CD4-positive, alpha-beta memory T cell (primary cell): ENCODE data around the gene NCR1. TPM values are rescaled to one million over a fixed set of nuclear protein-coding genes. Genes with fewer than 3 reads are reported as not detected.
"Not testable (repeated sequence)": the region's sequence is repeated elsewhere in the genome, so short reads cannot be mapped to it uniquely, and the experiment has no call there.

Experiments
- CTCF ChIA-PET: fragments of 350-600 bp; sonication (Branson Sonifier 250); formaldehyde crosslinking; loops from one replicate; lab custom pipeline; 2021; ENCODE audit warnings: inconsistent platforms; ENCODE audit not compliant: partially characterized antibody; lab: Charles Lee
- POLR2A ChIA-PET: fragments of 350-600 bp; sonication (Branson Sonifier 250); formaldehyde crosslinking; loops from one replicate; lab custom pipeline; 2021; ENCODE audit not compliant: partially characterized antibody; lab: Charles Lee
- DNase-seq, 5 donors: peaks; one replicate each; pipeline versions ENCODE4 v3.0.0 to v3.0.0-alpha.2; 2020 to 2022; ENCODE audit warnings: mixed read lengths in 1 of 5
- H3K27ac ChIP-seq: one replicate; pipeline ENCODE4 v1.7.0; 2013; ENCODE audit warnings: low read depth, low read length
- H3K27me3 ChIP-seq: 2 replicates; pipeline ENCODE4 v1.7.0; 2013; ENCODE audit warnings: mild to moderate bottlenecking, low read length, moderate library complexity; ENCODE audit not compliant: insufficient read depth
- H3K36me3 ChIP-seq: 2 replicates; pipeline ENCODE4 v1.7.0; 2013; ENCODE audit warnings: mild to moderate bottlenecking, low read length, moderate library complexity; ENCODE audit not compliant: insufficient read depth
- H3K4me1 ChIP-seq: 2 replicates; pipeline ENCODE4 v1.7.0; 2013; ENCODE audit warnings: mild to moderate bottlenecking, low read length, moderate library complexity; ENCODE audit not compliant: insufficient read depth
- H3K4me3 ChIP-seq, 2 donors: one replicate each; pipeline ENCODE4 v1.7.0; 2013; ENCODE audit warnings: low read length in 2 of 2, mild to moderate bottlenecking in 1 of 2
- H3K9me3 ChIP-seq, 2 donors: one replicate each; pipeline ENCODE4 v1.7.0; 2013; ENCODE audit warnings: low read length in 2 of 2, control low read depth in 1 of 2; ENCODE audit not compliant: control insufficient read depth in 1 of 2
- H3K27ac Mint-ChIP-seq, 7 donors: one replicate each; pipeline ENCODE4 v1.8.0; 2020 to 2021; ENCODE audit warnings: mixed read lengths in 7 of 7, mild to moderate bottlenecking in 6 of 7, inconsistent platforms in 3 of 7, moderate library complexity in 3 of 7
- H3K27me3 Mint-ChIP-seq, 2 donors: one replicate each; pipeline ENCODE4 v1.8.0; 2020 to 2021; ENCODE audit warnings: mixed read lengths in 2 of 2
- H3K36me3 Mint-ChIP-seq, 2 donors: one replicate each; pipeline ENCODE4 v1.8.0; 2020 to 2021; ENCODE audit warnings: mixed read lengths in 2 of 2, inconsistent platforms in 1 of 2, mild to moderate bottlenecking in 1 of 2
- H3K4me1 Mint-ChIP-seq, 4 donors: one replicate each; pipeline ENCODE4 v1.8.0; 2020 to 2021; ENCODE audit warnings: mixed read lengths in 4 of 4, mild to moderate bottlenecking in 1 of 4
- H3K4me3 Mint-ChIP-seq, 8 donors: one replicate each; pipeline ENCODE4 v1.8.0; 2020 to 2021; ENCODE audit warnings: mixed read lengths in 8 of 8, mild to moderate bottlenecking in 7 of 8, moderate library complexity in 6 of 8, inconsistent platforms in 3 of 8
- H3K9me3 Mint-ChIP-seq, 8 donors: one replicate each; pipeline ENCODE4 v1.8.0; 2020 to 2021; ENCODE audit warnings: mixed read lengths in 8 of 8, mild to moderate bottlenecking in 5 of 8, inconsistent platforms in 3 of 8, moderate library complexity in 1 of 8
- intact Hi-C: fragments of 100-400 bp; cut with micrococcal nuclease; formaldehyde crosslinking; loops from one replicate; pipeline ENCODE4 v1.15.1; 2023
- polyA plus RNA-seq, 2 donors: library from polyadenylated mRNA; unstranded; fragments of 300-500 nt; fragmentation: Illumina TruSeq; gene quantifications; one replicate each; pipeline ENCODE4 v1.2.3, GENCODE V29; 2021
- total RNA-seq, 2 experiments: library from RNA; stranded (reverse); gene quantifications; one replicate each; pipeline ENCODE4 v1.2.3, GENCODE V29; 2021

The NCR1 gene
- total and polyA plus RNA-seq, 4 experiments from 2014 or later = not detected

GRCh38 chr19:54928299-54928698, 22.4 kb downstream of the NCR1 start:
- DNase-seq = no peak
- Mint-ChIP-seq H3K36me3 (peaks cover 5% of the 10 kb centered on the region in 2 donors), H3K9me3 (peaks cover 0 to 47% (median 26%) of the 10 kb centered on the region in 8 donors), H3K4me3 (no peak overlapping the region), H3K27ac (no peak overlapping the region), H3K4me1 (peaks cover 0 to 1% (median 0%) of the 10 kb centered on the region in 4 donors), H3K27me3 (peaks cover 2% of the 10 kb centered on the region in 2 donors)
- POLR2A ChIA-PET = no interaction called here
- intact Hi-C loops = no loop called here
- Histone ChIP-seq H3K4me1 (no peaks in the 10 kb centered on the region), H3K27me3 (no peaks in the 10 kb centered on the region), H3K27ac (no peak overlapping the region), H3K4me3 (no peak overlapping the region), H3K36me3 (no peaks in the 10 kb centered on the region), H3K9me3 (no peaks in the 10 kb centered on the region)
- CTCF ChIA-PET = no interaction called here

GRCh38 chr19:54937926-54938325, 32.0 kb downstream of the NCR1 start:
- Mint-ChIP-seq H3K36me3 (no peaks in the 10 kb centered on the region), H3K27ac (no peak overlapping the region), H3K4me1 (peaks cover 0 to 5% (median 3%) of the 10 kb centered on the region in 4 donors), H3K9me3 (peaks cover 0 to 8% (median 0%) of the 10 kb centered on the region in 8 donors), H3K27me3 (peaks cover 3 to 9% of the 10 kb centered on the region in 2 donors), H3K4me3 (no peak overlapping the region)
- Histone ChIP-seq H3K27ac (no peak overlapping the region), H3K27me3 (no peaks in the 10 kb centered on the region), H3K36me3 (no peaks in the 10 kb centered on the region), H3K9me3 (no peaks in the 10 kb centered on the region), H3K4me1 (no peaks in the 10 kb centered on the region), H3K4me3 (no peak overlapping the region)
- intact Hi-C loops = no loop called here
- no peak for DNase-seq
- CTCF ChIA-PET = no interaction called here
- POLR2A ChIA-PET = no interaction called here

GRCh38 chr19:54938906-54939305, 33.0 kb downstream of the NCR1 start:
- POLR2A ChIA-PET = no interaction called here
- Mint-ChIP-seq H3K4me3 (no peak overlapping the region), H3K27ac (no peak overlapping the region)

GRCh38 chr19:54939538-54939937, 33.6 kb downstream of the NCR1 start:
- H3K27me3 ChIP-seq, H3K4me3 ChIP-seq, DNase-seq, intact Hi-C loops, CTCF ChIA-PET, H3K4me1 ChIP-seq, H3K27ac Mint-ChIP-seq, H3K36me3 Mint-ChIP-seq, H3K4me3 Mint-ChIP-seq, H3K9me3 Mint-ChIP-seq, H3K36me3 ChIP-seq, H3K27ac ChIP-seq, H3K4me1 Mint-ChIP-seq, POLR2A ChIA-PET, H3K27me3 Mint-ChIP-seq, H3K9me3 ChIP-seq: not testable (repeated sequence)

More at GRCh38 chr19:54938906-54939305, 33.0 kb downstream of the NCR1 start:
- H3K4me1 Mint-ChIP-seq = peaks cover 0 to 5% (median 3%) of the 10 kb centered on the region in 4 donors
- no peaks in the 10 kb centered on the region for H3K36me3 ChIP-seq
- no peak overlapping the region for H3K27ac ChIP-seq
- H3K27me3 ChIP-seq = no peaks in the 10 kb centered on the region
- H3K9me3 ChIP-seq = no peaks in the 10 kb centered on the region
- no peak for DNase-seq
- H3K27me3 Mint-ChIP-seq = peaks cover 3 to 6% of the 10 kb centered on the region in 2 donors
- peaks cover 0 to 5% (median 0%) of the 10 kb centered on the region in 8 donors for H3K9me3 Mint-ChIP-seq
- CTCF ChIA-PET = no interaction called here
- H3K36me3 Mint-ChIP-seq = no peaks in the 10 kb centered on the region
- intact Hi-C loops = no loop called here
- no peaks in the 10 kb centered on the region for H3K4me1 ChIP-seq
- no peak overlapping the region for H3K4me3 ChIP-seq

- H3K36me3 Mint-ChIP-seq, H3K9me3 Mint-ChIP-seq, POLR2A ChIA-PET, H3K4me1 Mint-ChIP-seq, CTCF ChIA-PET, H3K4me3 Mint-ChIP-seq, DNase-seq, intact Hi-C loops, H3K36me3 ChIP-seq, H3K4me3 ChIP-seq, H3K27ac ChIP-seq, H3K27me3 ChIP-seq, H3K27me3 Mint-ChIP-seq, H3K9me3 ChIP-seq, H3K27ac Mint-ChIP-seq, H3K4me1 ChIP-seq: not testable (repeated sequence)
These were observed 37.9 kb downstream of the NCR1 start for GRCh38 chr19:54943772-54944361.

- Histone ChIP-seq H3K4me1 (no peaks in the 10 kb centered on the region), H3K27me3 (no peaks in the 10 kb centered on the region), H3K27ac (no peak within 1 kb of the TSS), H3K9me3 (no peaks in the 10 kb centered on the region), H3K36me3 (no peaks in the 10 kb centered on the region), H3K4me3 (no peak within 1 kb of the TSS)
- Mint-ChIP-seq H3K27me3 (peaks cover 0 to 3% of the 10 kb centered on the region in 2 donors), H3K36me3 (no peaks in the 10 kb centered on the region), H3K27ac (no peak within 1 kb of the TSS), H3K4me1 (no peaks in the 10 kb centered on the region), H3K4me3 (no peak within 1 kb of the TSS), H3K9me3 (peaks cover 0 to 5% (median 0%) of the 10 kb centered on the region in 8 donors)
- DNase-seq = no peak
- ChIA-PET POLR2A (no interaction called here), CTCF (no interaction called here)
- intact Hi-C loops = no loop called here
These were observed 41.4 kb downstream of the NCR1 start, which contains the start of gene NLRP7 for GRCh38 chr19:54947381-54947780. Gene NLRP7, minus strand, starts transcription at chr19:54947530.

GRCh38 chr19:54949412-54949811, 43.5 kb downstream of the NCR1 start:
- Mint-ChIP-seq H3K9me3 (peaks cover 0 to 4% (median 0%) of the 10 kb centered on the region in 8 donors), H3K27ac (no peak overlapping the region), H3K36me3 (no peaks in the 10 kb centered on the region), H3K4me1 (no peaks in the 10 kb centered on the region), H3K4me3 (no peak overlapping the region), H3K27me3 (peaks cover 0 to 3% of the 10 kb centered on the region in 2 donors)
- no peaks in the 10 kb centered on the region for H3K27me3 ChIP-seq
- ChIA-PET POLR2A (no interaction called here), CTCF (no interaction called here)
- intact Hi-C loops = no loop called here
- no peaks in the 10 kb centered on the region for H3K36me3 ChIP-seq
- H3K4me3 ChIP-seq = no peak overlapping the region
- no peaks in the 10 kb centered on the region for H3K4me1 ChIP-seq
- H3K27ac ChIP-seq = no peak overlapping the region
- DNase-seq = no peak
- no peaks in the 10 kb centered on the region for H3K9me3 ChIP-seq
